SK-N-SH (cell line): ENCODE data around the gene MAST4. TPM values are rescaled to one million over a fixed set of nuclear protein-coding genes. Genes with fewer than 3 reads are reported as not detected.

Experiments used
- CTCF ChIA-PET: fragments of 300-600, 350-600 bp; formaldehyde crosslinking; extraction: SDS; loops from one replicate; lab custom pipeline; 2021; lab: Yijun Ruan, JAX
- POLR2A ChIA-PET: fragments of 350-600 bp; sonication (Branson Sonifier 250); formaldehyde crosslinking; extraction: SDS; loops from one replicate; lab custom pipeline; 2020; ENCODE audit warnings: antibody characterized with exemption, inconsistent platforms; lab: Yijun Ruan, JAX
- DNase-seq: peaks from one replicate; pipeline ENCODE4 v3.0.0; 2012
- H2AFZ ChIP-seq: fragments of 200-600 bp; sonication (generic); 2 replicates; pipeline ENCODE4 v1.8.1; 2016; ENCODE audit warnings: antibody characterized with exemption, mild to moderate bottlenecking, low read depth
- H3F3A ChIP-seq: fragments of 200-600 bp; sonication (generic); replicated peaks from 2 replicates; pipeline ENCODE3; 2016; ENCODE audit warnings: antibody characterized with exemption, mild to moderate bottlenecking; ENCODE audit not compliant: insufficient read depth
- H3K27ac ChIP-seq, 2 experiments: fragments of 200-500 bp in 1 of 2; fragments of 200-600 bp in 1 of 2; sonication (Bioruptor generic) in 1 of 2; sonication (generic), shearing (Covaris generic) in 1 of 2; 2 replicates each; pipeline versions ENCODE4 v1.5.1 to v1.6.1; 2014 to 2016; ENCODE audit warnings: low read depth in 2 of 2, inconsistent platforms in 1 of 2, low read length in 1 of 2, mild to moderate bottlenecking in 1 of 2, mixed read lengths in 1 of 2
- H3K27me3 ChIP-seq: fragments of 200-600 bp; sonication (generic), shearing (Covaris generic); 2 replicates; pipeline ENCODE4 v1.6.1; 2016; ENCODE audit warnings: mixed run types; ENCODE audit not compliant: insufficient read depth
- H3K36me3 ChIP-seq, 2 experiments: fragments of 200-500 bp in 1 of 2; fragments of 200-600 bp in 1 of 2; sonication (Bioruptor generic) in 1 of 2; sonication (generic) in 1 of 2; replicated peaks in 1 of 2; 2 replicates each; pipeline versions ENCODE3 to v1.5.1; 2014 to 2016; ENCODE audit warnings: low read length in 1 of 2, mild to moderate bottlenecking in 1 of 2; ENCODE audit not compliant: insufficient read depth in 2 of 2, control insufficient read depth in 1 of 2
- H3K4me1 ChIP-seq, 2 experiments: fragments of 200-500 bp in 1 of 2; fragments of 200-600 bp in 1 of 2; sonication (Bioruptor generic) in 1 of 2; sonication (generic), shearing (Covaris generic) in 1 of 2; 2 replicates each; pipeline versions ENCODE4 v1.5.1 to v1.6.1; 2014 to 2016; ENCODE audit warnings: low read depth in 1 of 2, low read length in 1 of 2, mixed run types in 1 of 2; ENCODE audit not compliant: insufficient read depth in 2 of 2, control insufficient read depth in 1 of 2
- H3K4me2 ChIP-seq: fragments of 200-600 bp; sonication (generic), shearing (Covaris generic); 2 replicates; pipeline ENCODE4 v1.6.1; 2017; ENCODE audit warnings: mixed run types
- H3K4me3 ChIP-seq, 2 experiments: fragments of 200-500 bp in 1 of 2; fragments of 200-600 bp in 1 of 2; sonication (Bioruptor generic) in 1 of 2; sonication (generic), shearing (Covaris generic) in 1 of 2; 2 replicates each; pipeline versions ENCODE4 v1.5.1 to v1.8.1; 2014 to 2016; ENCODE audit warnings: low read depth in 2 of 2, inconsistent platforms in 1 of 2, low read length in 1 of 2, mild to moderate bottlenecking in 1 of 2, mixed read lengths in 1 of 2, moderate library complexity in 1 of 2
- H3K79me2 ChIP-seq: fragments of 200-600 bp; sonication (generic); 2 replicates; pipeline ENCODE4 v1.8.1; 2017; ENCODE audit warnings: mild to moderate bottlenecking; ENCODE audit not compliant: insufficient read depth
- H3K9ac ChIP-seq: fragments of 200-600 bp; sonication (generic); 2 replicates; pipeline ENCODE4 v1.6.1; 2017; ENCODE audit warnings: mixed run types
- H3K9me2 ChIP-seq: fragments of 200-600 bp; sonication (generic); 2 replicates; pipeline ENCODE4 v1.6.1; 2017; ENCODE audit warnings: mixed run types
- H3K9me3 ChIP-seq: fragments of 200-600 bp; sonication (generic); 2 replicates; pipeline ENCODE4 v1.6.1; 2017; ENCODE audit warnings: mixed run types, mild to moderate bottlenecking, moderate library complexity
- H4K20me1 ChIP-seq: fragments of 200-600 bp; sonication (generic); 2 replicates; pipeline ENCODE4 v1.6.1; 2017; ENCODE audit warnings: mild to moderate bottlenecking, mixed run types; ENCODE audit not compliant: insufficient read depth
- CHD2 ChIP-seq: fragments of 150-350 bp; IDR thresholded peaks from 2 replicates; pipeline ENCODE4 v1.6.1; 2018; ENCODE audit warnings: low read length; ENCODE audit not compliant: partially characterized antibody
- ELF1 ChIP-seq: IDR thresholded peaks from 2 replicates; pipeline ENCODE4 v1.4.0; 2012
- EP300 ChIP-seq, 2 experiments: IDR thresholded peaks; 2 replicates each; pipeline versions ENCODE4 v1.4.0 to v1.6.1; 2012; ENCODE audit warnings: borderline replicate concordance in 1 of 2, low read depth in 1 of 2, low read length in 1 of 2
- FOXJ3 ChIP-seq: sonication (generic); formaldehyde crosslinking; IDR thresholded peaks from 2 replicates; pipeline ENCODE4 v1.5.1; 2020; ENCODE audit warnings: mild to moderate bottlenecking, missing genetic modification reagents
- FOXM1 ChIP-seq: IDR thresholded peaks from 2 replicates; pipeline ENCODE4 v1.4.0; 2012; ENCODE audit warnings: low read depth, mild to moderate bottlenecking
- GABPA ChIP-seq: IDR thresholded peaks from 2 replicates; pipeline ENCODE4 v1.4.0; 2012; ENCODE audit warnings: low read depth, mild to moderate bottlenecking
- MEF2A ChIP-seq: IDR thresholded peaks from 2 replicates; pipeline ENCODE4 v1.4.0; 2012; ENCODE audit warnings: low read depth, borderline replicate concordance
- NFIC ChIP-seq: IDR thresholded peaks from 2 replicates; pipeline ENCODE4 v1.4.0; 2012; ENCODE audit warnings: borderline replicate concordance
- POLR2AphosphoS5 ChIP-seq: IDR thresholded peaks from 2 replicates; pipeline ENCODE4 v1.6.1; 2012; ENCODE audit warnings: low read depth, low read length
- RAD21 ChIP-seq: IDR thresholded peaks from 2 replicates; pipeline ENCODE4 v1.6.1; 2012; ENCODE audit warnings: mild to moderate bottlenecking, low read length
- RXRA ChIP-seq: IDR thresholded peaks from 2 replicates; pipeline ENCODE4 v1.4.0; 2012; ENCODE audit warnings: low read depth, mild to moderate bottlenecking, borderline replicate concordance
- TAF1 ChIP-seq: IDR thresholded peaks from 2 replicates; pipeline ENCODE4 v1.6.1; 2012; ENCODE audit warnings: low read depth, mild to moderate bottlenecking, low read length, moderate library complexity, borderline replicate concordance
- TCF12 ChIP-seq: IDR thresholded peaks from 2 replicates; pipeline ENCODE4 v1.4.0; 2012
- YY1 ChIP-seq: IDR thresholded peaks from 2 replicates; pipeline ENCODE4 v1.4.0; 2012; ENCODE audit warnings: low read depth, mild to moderate bottlenecking
- WGBS: methylation state at CpG from one replicate; pipeline ENCODE4 v1.1.6; 2017; ENCODE audit warnings: low lambda C conversion rate; 5-methylcytosine and 5-hydroxymethylcytosine counted together
- polyA plus RNA-seq, 3 experiments: library from polyadenylated mRNA; depleted of rRNA; stranded (reverse); fragments of >200 nt; gene quantifications; 2 replicates each; pipeline ENCODE4 v1.2.3, GENCODE V29; 2012
- TF ChIP-seq, protein P1 (sequence below): fragments of 200-600 bp; sonication (generic); IDR thresholded peaks from 2 replicates; pipeline ENCODE4 v1.6.1; 2017; ENCODE audit warnings: antibody characterized with exemption, mild to moderate bottlenecking, moderate library complexity
- TF ChIP-seq, protein P2 (sequence below): IDR thresholded peaks from 2 replicates; pipeline ENCODE4; 2012
- TF ChIP-seq, protein P3 (sequence below): IDR thresholded peaks from 2 replicates; pipeline ENCODE4 v1.4.0; 2012; ENCODE audit warnings: low read depth, borderline replicate concordance
- TF ChIP-seq, protein P4 (sequence below): fragments of 150-350 bp; IDR thresholded peaks from 2 replicates; pipeline ENCODE4 v1.6.1; 2017; ENCODE audit warnings: antibody characterized with exemption, low read length, low read depth, borderline replicate concordance
- TF ChIP-seq, protein P5 (sequence below): IDR thresholded peaks from 2 replicates; pipeline ENCODE4 v1.6.1; 2012; ENCODE audit warnings: mild to moderate bottlenecking, low read depth, low read length, moderate library complexity

Gene MAST4
- polyA plus RNA-seq, 1 of the 3 experiments (the other 2 are of a cell fraction) = 2.2 TPM

DNA sequence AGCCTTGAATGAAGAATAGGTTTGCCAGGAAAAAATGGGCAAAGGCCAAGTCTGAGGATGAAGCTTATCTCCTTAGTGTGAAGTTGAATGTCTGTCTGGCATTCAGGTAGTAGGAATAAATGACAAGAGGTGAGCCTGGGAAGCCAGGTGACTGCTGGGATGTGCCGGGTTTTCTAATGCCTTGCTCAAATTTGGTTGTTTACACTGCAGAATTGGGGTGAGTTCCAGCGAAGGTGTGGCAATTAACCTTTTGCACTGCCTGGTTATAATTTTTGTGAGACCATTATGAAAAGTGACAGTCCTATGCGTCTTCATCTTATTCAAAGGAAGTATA lies 73.6 kb downstream of the MAST4 start:
- H3K9ac ChIP-seq = no peak overlapping the region
- no peaks in the 10 kb centered on the region for H3K9me3 ChIP-seq
- TF ChIP-seq, protein P1, sequence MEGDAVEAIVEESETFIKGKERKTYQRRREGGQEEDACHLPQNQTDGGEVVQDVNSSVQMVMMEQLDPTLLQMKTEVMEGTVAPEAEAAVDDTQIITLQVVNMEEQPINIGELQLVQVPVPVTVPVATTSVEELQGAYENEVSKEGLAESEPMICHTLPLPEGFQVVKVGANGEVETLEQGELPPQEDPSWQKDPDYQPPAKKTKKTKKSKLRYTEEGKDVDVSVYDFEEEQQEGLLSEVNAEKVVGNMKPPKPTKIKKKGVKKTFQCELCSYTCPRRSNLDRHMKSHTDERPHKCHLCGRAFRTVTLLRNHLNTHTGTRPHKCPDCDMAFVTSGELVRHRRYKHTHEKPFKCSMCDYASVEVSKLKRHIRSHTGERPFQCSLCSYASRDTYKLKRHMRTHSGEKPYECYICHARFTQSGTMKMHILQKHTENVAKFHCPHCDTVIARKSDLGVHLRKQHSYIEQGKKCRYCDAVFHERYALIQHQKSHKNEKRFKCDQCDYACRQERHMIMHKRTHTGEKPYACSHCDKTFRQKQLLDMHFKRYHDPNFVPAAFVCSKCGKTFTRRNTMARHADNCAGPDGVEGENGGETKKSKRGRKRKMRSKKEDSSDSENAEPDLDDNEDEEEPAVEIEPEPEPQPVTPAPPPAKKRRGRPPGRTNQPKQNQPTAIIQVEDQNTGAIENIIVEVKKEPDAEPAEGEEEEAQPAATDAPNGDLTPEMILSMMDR = no peak
- no peak for TF ChIP-seq GABPA
- no peak for TF ChIP-seq FOXM1
- no peak for TF ChIP-seq MEF2A
- no peak for TF ChIP-seq EP300 (IDR thresholded peaks at IDR 0.05; ENCODE audit: borderline replicate concordance in 1 of 2, low read depth in 1 of 2, low read length in 1 of 2)
- no peak for TF ChIP-seq POLR2AphosphoS5
- no peak for TF ChIP-seq RAD21
- TF ChIP-seq, protein P2, sequence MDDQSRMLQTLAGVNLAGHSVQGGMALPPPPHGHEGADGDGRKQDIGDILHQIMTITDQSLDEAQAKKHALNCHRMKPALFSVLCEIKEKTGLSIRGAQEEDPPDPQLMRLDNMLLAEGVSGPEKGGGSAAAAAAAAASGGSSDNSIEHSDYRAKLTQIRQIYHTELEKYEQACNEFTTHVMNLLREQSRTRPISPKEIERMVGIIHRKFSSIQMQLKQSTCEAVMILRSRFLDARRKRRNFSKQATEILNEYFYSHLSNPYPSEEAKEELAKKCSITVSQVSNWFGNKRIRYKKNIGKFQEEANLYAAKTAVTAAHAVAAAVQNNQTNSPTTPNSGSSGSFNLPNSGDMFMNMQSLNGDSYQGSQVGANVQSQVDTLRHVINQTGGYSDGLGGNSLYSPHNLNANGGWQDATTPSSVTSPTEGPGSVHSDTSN = no peak
- no peak for TF ChIP-seq TCF12
- TF ChIP-seq, protein P3, sequence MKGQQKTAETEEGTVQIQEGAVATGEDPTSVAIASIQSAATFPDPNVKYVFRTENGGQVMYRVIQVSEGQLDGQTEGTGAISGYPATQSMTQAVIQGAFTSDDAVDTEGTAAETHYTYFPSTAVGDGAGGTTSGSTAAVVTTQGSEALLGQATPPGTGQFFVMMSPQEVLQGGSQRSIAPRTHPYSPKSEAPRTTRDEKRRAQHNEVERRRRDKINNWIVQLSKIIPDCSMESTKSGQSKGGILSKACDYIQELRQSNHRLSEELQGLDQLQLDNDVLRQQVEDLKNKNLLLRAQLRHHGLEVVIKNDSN = no peak
- H3F3A ChIP-seq = no peaks in the 10 kb centered on the region
- CTCF ChIA-PET = no interaction called here
- no peak overlapping the region for H3K4me2 ChIP-seq
- DNase-seq = no peak
- H3K4me1 ChIP-seq = no peaks in the 10 kb centered on the region; a peak in 1 of 4 replicates
- no peaks in the 10 kb centered on the region for H3K79me2 ChIP-seq
- WGBS = 68% methylated on average over 3 of the region's 3 CpGs
- H3K36me3 ChIP-seq = no peaks in the 10 kb centered on the region
- no peaks in the 10 kb centered on the region for H3K9me2 ChIP-seq
- H3K27me3 ChIP-seq = no peaks in the 10 kb centered on the region
- H4K20me1 ChIP-seq = no peaks in the 10 kb centered on the region
- no peak overlapping the region for H2AFZ ChIP-seq
- no peak overlapping the region for H3K4me3 ChIP-seq
- H3K27ac ChIP-seq = no peak overlapping the region
- POLR2A ChIA-PET = no interaction called here

DNA sequence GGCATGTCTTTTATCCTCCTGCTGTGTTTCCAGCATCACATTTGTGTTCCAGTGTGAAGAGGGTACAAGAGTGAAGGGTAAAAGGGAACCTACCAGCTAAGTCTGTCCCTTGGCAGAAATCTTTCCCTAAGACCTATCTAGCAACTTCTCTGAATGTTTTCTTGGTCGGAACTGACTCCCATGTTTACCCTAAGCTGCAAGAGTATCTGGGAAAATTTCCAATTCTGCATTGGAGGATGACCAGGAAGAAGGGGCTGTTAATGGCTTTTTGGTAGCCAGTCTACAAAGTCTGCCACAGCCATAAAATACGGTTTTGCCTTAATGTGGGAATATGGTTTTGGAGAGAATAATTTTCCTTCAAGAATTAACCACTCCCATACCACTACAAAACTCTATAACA lies 75.1 kb downstream of the MAST4 start:
- H3K4me2 ChIP-seq = no peak overlapping the region
- no peak overlapping the region for H3K27ac ChIP-seq
- DNase-seq = no peak
- no peaks in the 10 kb centered on the region for H4K20me1 ChIP-seq
- no peaks in the 10 kb centered on the region for H3K9me3 ChIP-seq
- ChIA-PET POLR2A (no interaction called here), CTCF (interaction anchor here (1.1 kb wide), 1 partner anchor 86 kb away, joined by 3 read pairs; no protein-coding TSS in a partner anchor)
- H3K79me2 ChIP-seq = no peaks in the 10 kb centered on the region
- no peaks in the 10 kb centered on the region for H3K27me3 ChIP-seq
- no peaks in the 10 kb centered on the region for H3K36me3 ChIP-seq
- no peaks in the 10 kb centered on the region for H3F3A ChIP-seq
- H3K4me3 ChIP-seq = no peak overlapping the region
- H3K9ac ChIP-seq = no peak overlapping the region
- 17% methylated on average over 2 of the region's 2 CpGs for WGBS
- H3K9me2 ChIP-seq = no peaks in the 10 kb centered on the region
- no peak overlapping the region for H2AFZ ChIP-seq
- no peaks in the 10 kb centered on the region; a peak in 1 of 4 replicates for H3K4me1 ChIP-seq
- TF ChIP-seq, protein P2 = no peak
- no peak for TF ChIP-seq RXRA
- no peak for TF ChIP-seq ELF1
- TF ChIP-seq TAF1 = no peak
- no peak for TF ChIP-seq FOXJ3 (CRISPR knock-in tag)
- TF ChIP-seq, protein P4, sequence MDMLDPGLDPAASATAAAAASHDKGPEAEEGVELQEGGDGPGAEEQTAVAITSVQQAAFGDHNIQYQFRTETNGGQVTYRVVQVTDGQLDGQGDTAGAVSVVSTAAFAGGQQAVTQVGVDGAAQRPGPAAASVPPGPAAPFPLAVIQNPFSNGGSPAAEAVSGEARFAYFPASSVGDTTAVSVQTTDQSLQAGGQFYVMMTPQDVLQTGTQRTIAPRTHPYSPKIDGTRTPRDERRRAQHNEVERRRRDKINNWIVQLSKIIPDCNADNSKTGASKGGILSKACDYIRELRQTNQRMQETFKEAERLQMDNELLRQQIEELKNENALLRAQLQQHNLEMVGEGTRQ = no peak
- no peak for TF ChIP-seq TCF12
- TF ChIP-seq YY1 = no peak
- TF ChIP-seq NFIC = no peak
- TF ChIP-seq CHD2 = no peak
- TF ChIP-seq, protein P5, sequence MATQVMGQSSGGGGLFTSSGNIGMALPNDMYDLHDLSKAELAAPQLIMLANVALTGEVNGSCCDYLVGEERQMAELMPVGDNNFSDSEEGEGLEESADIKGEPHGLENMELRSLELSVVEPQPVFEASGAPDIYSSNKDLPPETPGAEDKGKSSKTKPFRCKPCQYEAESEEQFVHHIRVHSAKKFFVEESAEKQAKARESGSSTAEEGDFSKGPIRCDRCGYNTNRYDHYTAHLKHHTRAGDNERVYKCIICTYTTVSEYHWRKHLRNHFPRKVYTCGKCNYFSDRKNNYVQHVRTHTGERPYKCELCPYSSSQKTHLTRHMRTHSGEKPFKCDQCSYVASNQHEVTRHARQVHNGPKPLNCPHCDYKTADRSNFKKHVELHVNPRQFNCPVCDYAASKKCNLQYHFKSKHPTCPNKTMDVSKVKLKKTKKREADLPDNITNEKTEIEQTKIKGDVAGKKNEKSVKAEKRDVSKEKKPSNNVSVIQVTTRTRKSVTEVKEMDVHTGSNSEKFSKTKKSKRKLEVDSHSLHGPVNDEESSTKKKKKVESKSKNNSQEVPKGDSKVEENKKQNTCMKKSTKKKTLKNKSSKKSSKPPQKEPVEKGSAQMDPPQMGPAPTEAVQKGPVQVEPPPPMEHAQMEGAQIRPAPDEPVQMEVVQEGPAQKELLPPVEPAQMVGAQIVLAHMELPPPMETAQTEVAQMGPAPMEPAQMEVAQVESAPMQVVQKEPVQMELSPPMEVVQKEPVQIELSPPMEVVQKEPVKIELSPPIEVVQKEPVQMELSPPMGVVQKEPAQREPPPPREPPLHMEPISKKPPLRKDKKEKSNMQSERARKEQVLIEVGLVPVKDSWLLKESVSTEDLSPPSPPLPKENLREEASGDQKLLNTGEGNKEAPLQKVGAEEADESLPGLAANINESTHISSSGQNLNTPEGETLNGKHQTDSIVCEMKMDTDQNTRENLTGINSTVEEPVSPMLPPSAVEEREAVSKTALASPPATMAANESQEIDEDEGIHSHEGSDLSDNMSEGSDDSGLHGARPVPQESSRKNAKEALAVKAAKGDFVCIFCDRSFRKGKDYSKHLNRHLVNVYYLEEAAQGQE = no peak
